Thyroid gland (tissue), 4 donors: Measurements from ENCODE around the gene ETAA1.

ENCODE experiments used
- CTCF ChIP-seq, 6 experiments: fragments of 200-600 bp in 3 of 6; fragments of 450-650 bp in 3 of 6; sonication (generic) in 3 of 6; IDR thresholded peaks; one replicate each; pipeline ENCODE4 v1.5.1; 2016 to 2019; ENCODE audit warnings: antibody characterized with exemption in 6 of 6, mild to moderate bottlenecking in 2 of 6, inconsistent platforms in 1 of 6, moderate library complexity in 1 of 6
- POLR2A ChIP-seq, 2 donors: fragments of 450-650 bp; IDR thresholded peaks; one replicate each; pipeline ENCODE4 v1.6.1; 2017; ENCODE audit warnings: antibody characterized with exemption in 2 of 2, mild to moderate bottlenecking in 2 of 2, moderate library complexity in 1 of 2

DNA sequence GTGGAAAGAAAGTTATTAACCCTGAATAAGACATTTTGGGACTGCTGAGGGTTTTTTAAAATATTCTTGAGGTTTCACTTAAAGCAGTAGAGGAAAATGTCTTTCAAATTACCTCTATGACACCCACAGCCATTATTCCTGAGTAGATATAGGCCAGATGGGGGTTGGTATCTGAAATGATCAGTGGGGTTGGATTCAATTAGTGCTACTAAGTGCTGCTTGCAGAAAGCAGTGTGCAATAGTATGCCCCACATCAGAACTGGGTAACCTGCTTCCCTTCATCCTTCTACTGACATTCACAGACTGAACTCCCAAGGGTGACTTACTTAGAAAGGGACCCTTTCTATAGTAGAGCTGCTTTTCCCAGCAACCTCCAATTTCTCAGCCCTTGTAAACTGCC is 7.3 kb upstream of the ETAA1 start:
- no peak for TF ChIP-seq CTCF (IDR thresholded peaks at IDR 0.05)
- no peak for TF ChIP-seq POLR2A (IDR thresholded peaks at IDR 0.05)
